Measurements from ENCODE around the gene SOCS6.

SOCS6 gene

GRCh38 chr18:70313640-70314039 lies 24.8 kb downstream of the SOCS6 start:
- no peak for DNase-seq
- Histone ChIP-seq H3K4me1 (no peaks in the 10 kb centered on the region), H3K36me3 (no peaks in the 10 kb centered on the region), H3K4me3 (ENCODE audit: low read depth, low read length) (no peak overlapping the region), H3K9me3 (no peaks in the 10 kb centered on the region), H3K27me3 (no peaks in the 10 kb centered on the region)
- no peak for TF ChIP-seq CTCF (IDR thresholded peaks at IDR 0.05; ENCODE audit: low read depth, low read length)

GRCh38 chr18:70314151-70314782 lies 25.4 kb downstream of the SOCS6 start:
- no peaks in the 10 kb centered on the region for H3K36me3 ChIP-seq
- H3K9me3 ChIP-seq: no peaks in the 10 kb centered on the region
- no peaks in the 10 kb centered on the region for H3K27me3 ChIP-seq
- no peak overlapping the region for H3K4me3 ChIP-seq (ENCODE audit: low read depth, low read length)
- no peaks in the 10 kb centered on the region for H3K4me1 ChIP-seq
- no peak for DNase-seq
- TF ChIP-seq CTCF (IDR thresholded peaks at IDR 0.05; ENCODE audit: low read depth, low read length): no peak

GRCh38 chr18:70319187-70319586 lies 30.3 kb downstream of the SOCS6 start:
- Histone ChIP-seq H3K27me3 (no peaks in the 10 kb centered on the region), H3K9me3 (no peaks in the 10 kb centered on the region), H3K36me3 (no peaks in the 10 kb centered on the region), H3K4me3 (ENCODE audit: low read depth, low read length) (no peak overlapping the region), H3K4me1 (no peaks in the 10 kb centered on the region)
- DNase-seq: no peak
- no peak for TF ChIP-seq CTCF (IDR thresholded peaks at IDR 0.05; ENCODE audit: low read depth, low read length)

- Histone ChIP-seq H3K4me3 (ENCODE audit: low read depth, low read length) (no peak overlapping the region), H3K36me3 (no peaks in the 10 kb centered on the region; the same call in 1 of the 2 replicates), H3K27me3 (no peaks in the 10 kb centered on the region), H3K4me1 (no peaks in the 10 kb centered on the region), H3K9me3 (no peaks in the 10 kb centered on the region)
- TF ChIP-seq CTCF (IDR thresholded peaks at IDR 0.05; ENCODE audit: low read depth, low read length): no peak
- DNase-seq: no peak
These were observed 32.8 kb downstream of the SOCS6 start for GRCh38 chr18:70321616-70322015.

GRCh38 chr18:70322385-70322784 lies 33.5 kb downstream of the SOCS6 start:
- DNase-seq: no peak
- no peaks in the 10 kb centered on the region; the same call in 1 of the 2 replicates for H3K36me3 ChIP-seq
- no peak overlapping the region for H3K4me3 ChIP-seq (ENCODE audit: low read depth, low read length)
- TF ChIP-seq CTCF (IDR thresholded peaks at IDR 0.05; ENCODE audit: low read depth, low read length): no peak
- no peaks in the 10 kb centered on the region for H3K4me1 ChIP-seq
- no peaks in the 10 kb centered on the region for H3K27me3 ChIP-seq
- H3K9me3 ChIP-seq: no peaks in the 10 kb centered on the region

GRCh38 chr18:70322928-70323327 lies 34.1 kb downstream of the SOCS6 start:
- H3K4me3 ChIP-seq (ENCODE audit: low read depth, low read length): no peak overlapping the region
- H3K36me3 ChIP-seq: no peaks in the 10 kb centered on the region; the same call in 1 of the 2 replicates
- no peaks in the 10 kb centered on the region for H3K9me3 ChIP-seq
- H3K4me1 ChIP-seq: no peaks in the 10 kb centered on the region
- no peak for TF ChIP-seq CTCF (IDR thresholded peaks at IDR 0.05; ENCODE audit: low read depth, low read length)
- DNase-seq: no peak
- no peaks in the 10 kb centered on the region for H3K27me3 ChIP-seq
